Dendritic cell treated with granulocyte-macrophage colony-stimulating factor and Interleukin-4, amounts not matched to agents 40 ng/mL and 50 ng/mL, for 4 days (primary cell): Measurements from ENCODE around the gene IQCF5.
"Not testable (repeated sequence)": the region's sequence is repeated elsewhere in the genome, so short reads cannot be mapped to it uniquely, and the experiment has no call there.

Source experiments
- H3K27ac Mint-ChIP-seq: one replicate; pipeline ENCODE4 v1.8.0; 2022; ENCODE audit warnings: mild to moderate bottlenecking, mixed read lengths
- H3K27me3 Mint-ChIP-seq: one replicate; pipeline ENCODE4 v1.8.0; 2022; ENCODE audit warnings: mild to moderate bottlenecking, mixed read lengths
- H3K36me3 Mint-ChIP-seq: one replicate; pipeline ENCODE4 v1.8.0; 2022; ENCODE audit warnings: low read depth, mixed read lengths
- H3K4me1 Mint-ChIP-seq: one replicate; pipeline ENCODE4 v1.8.0; 2022; ENCODE audit warnings: low read depth, mixed read lengths
- H3K4me3 Mint-ChIP-seq: one replicate; pipeline ENCODE4 v1.8.0; 2022; ENCODE audit warnings: mild to moderate bottlenecking, moderate library complexity, mixed read lengths
- H3K9me3 Mint-ChIP-seq: one replicate; pipeline ENCODE4 v1.8.0; 2022; ENCODE audit warnings: mixed read lengths
- intact Hi-C: fragments of 100-400 bp; cut with micrococcal nuclease; formaldehyde crosslinking; loops from one replicate; pipeline ENCODE4 v1.15.0; 2022

Gene IQCF5

DNA sequence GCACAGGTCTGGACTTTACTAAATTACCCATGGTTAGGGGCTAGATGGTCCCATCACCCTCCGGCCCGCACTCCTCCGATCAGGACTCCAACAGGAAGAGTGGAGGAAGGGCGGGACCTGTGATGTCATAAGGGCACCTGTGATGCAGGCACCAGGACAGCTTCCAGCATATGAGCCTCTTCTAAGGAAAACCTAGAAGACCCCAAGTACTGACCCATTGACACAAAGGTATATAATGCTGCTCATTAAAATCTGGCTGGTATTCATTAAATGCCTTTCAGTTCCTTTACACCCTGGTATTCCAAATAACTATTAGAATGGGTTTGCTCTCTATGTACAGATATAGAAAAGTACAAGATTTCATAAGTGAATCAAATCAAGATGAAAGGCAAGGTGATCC, at the start of gene IQCF5:
TSS of gene IQCF5 (minus strand) at position 101 of the 400 bp plus-strand sequence. CDS start at position 31, 70 bp downstream.
- Mint-ChIP-seq H3K9me3 (no peaks in the 10 kb centered on the region), H3K27me3 (peaks cover 15% of the 10 kb centered on the region), H3K36me3 (no peaks in the 10 kb centered on the region), H3K27ac (no peak within 1 kb of the TSS), H3K4me1 (no peaks in the 10 kb centered on the region), H3K4me3 (no peak within 1 kb of the TSS)
- intact Hi-C loops, result no loop called here

DNA sequence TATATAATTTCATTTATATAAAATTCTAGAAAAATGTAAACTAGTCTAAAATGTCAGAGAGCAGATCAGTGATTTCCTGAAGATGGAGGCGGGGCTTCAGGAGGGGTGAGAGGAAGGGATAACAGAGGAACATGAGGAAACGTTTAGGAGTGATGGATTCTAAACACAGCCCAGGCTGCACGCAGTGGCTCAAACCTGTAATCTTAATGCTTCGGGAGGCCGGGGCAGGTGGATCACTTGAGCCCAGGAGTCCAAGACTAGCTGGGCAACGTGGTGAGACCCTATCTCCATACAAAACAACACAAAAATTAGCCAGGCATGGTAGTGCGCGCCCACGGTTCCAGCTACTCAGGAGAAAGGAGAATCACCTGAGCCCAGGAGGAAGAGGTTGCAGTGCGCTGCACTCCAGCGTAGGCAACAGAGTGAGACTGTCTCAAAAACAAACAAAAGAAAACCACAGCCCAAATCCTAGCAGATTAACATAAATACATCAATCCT, 45.7 kb upstream of the IQCF5 start:
- H3K4me1 Mint-ChIP-seq, result no peaks in the 10 kb centered on the region
- intact Hi-C loops, result no loop called here
- no peak overlapping the region for H3K4me3 Mint-ChIP-seq
- H3K27ac Mint-ChIP-seq, result no peak overlapping the region
- H3K36me3 Mint-ChIP-seq, result no peaks in the 10 kb centered on the region
- no peaks in the 10 kb centered on the region for H3K9me3 Mint-ChIP-seq
- H3K27me3 Mint-ChIP-seq, result peaks cover 14% of the 10 kb centered on the region

DNA sequence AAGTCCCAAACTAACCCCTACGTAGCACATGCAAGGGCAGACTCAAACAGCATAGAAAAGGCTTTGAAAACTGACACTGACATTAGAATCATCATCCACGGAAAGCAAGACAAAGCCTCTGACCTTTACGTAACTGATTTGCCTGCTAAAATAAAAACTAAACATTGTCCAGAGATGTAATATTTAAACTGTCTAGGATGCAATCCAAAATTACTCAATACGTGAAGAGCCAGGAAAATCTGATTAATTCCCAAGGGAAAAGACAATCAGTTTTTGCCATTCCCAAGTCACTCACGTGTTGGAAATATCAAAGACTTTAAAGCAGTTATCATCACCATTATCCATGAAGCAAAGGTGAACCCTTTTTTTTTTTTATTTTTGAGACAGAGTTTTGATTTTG, 41.0 kb upstream of the IQCF5 start:
- Mint-ChIP-seq H3K4me3 (no peak overlapping the region), H3K9me3 (no peaks in the 10 kb centered on the region), H3K4me1 (no peaks in the 10 kb centered on the region), H3K27ac (no peak overlapping the region), H3K36me3 (no peaks in the 10 kb centered on the region), H3K27me3 (peaks cover 12% of the 10 kb centered on the region)
- intact Hi-C loops, result no loop called here

DNA sequence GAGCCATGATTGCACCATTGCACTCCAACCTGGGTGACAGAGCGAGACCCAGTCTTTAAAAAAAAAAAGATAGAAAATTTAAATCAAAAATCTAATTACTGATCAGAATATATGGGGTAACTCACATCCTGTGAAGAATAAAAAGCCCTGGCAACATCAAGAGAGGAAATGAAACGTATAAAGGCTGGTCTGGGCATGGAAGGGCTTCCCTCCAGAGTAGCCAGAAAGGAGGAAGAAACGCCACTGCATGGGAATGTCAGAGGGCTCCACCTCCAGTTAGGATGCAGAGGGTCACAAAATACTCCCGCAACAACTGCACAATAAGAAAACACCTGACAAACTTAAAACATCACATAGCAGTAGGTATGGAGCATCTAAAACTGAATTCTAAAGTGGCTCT, 32.6 kb upstream of the IQCF5 start:
- Mint-ChIP-seq H3K4me1 (no peaks in the 10 kb centered on the region), H3K36me3 (no peaks in the 10 kb centered on the region), H3K27me3 (peaks cover 9% of the 10 kb centered on the region), H3K27ac (no peak overlapping the region), H3K9me3 (peaks cover 23% of the 10 kb centered on the region), H3K4me3 (no peak overlapping the region)
- intact Hi-C loops, result no loop called here

DNA sequence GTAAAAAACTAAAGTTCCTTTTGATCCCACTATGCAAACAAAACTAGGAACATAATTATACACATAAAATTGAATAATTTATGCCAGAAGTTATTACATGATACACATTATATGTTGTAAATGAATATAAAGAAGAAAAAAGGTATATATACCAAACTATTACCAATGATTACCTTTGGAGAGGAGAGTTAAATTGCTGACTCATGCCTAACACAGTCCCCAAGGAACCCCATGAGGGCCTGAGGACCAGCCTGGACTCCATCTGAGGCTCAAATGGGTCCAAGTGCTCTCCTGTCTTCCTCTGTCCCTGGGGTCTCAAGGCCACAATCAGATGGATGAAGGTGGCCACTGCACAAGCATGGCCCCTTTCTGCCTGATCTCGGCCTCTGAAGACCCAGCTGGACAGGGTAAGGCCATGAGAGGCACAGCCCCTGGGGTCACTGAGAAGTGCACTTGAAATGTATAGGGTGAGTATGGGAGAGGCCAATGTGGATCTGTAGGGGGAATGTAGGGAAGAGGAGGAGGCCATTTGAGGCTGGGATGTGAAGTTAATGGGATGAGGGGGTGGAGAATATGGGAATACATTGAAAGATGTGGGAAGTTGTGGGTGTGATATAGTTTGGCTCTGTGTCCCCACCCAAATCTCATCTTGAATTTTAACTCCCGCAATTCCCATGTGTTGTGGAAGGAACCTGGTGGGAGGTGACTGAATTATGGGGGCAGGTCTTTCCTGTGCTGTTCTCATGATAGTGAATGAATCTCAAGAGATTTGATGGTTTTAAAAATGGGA, 28.8 kb upstream of the IQCF5 start:
- peaks cover 23% of the 10 kb centered on the region for H3K9me3 Mint-ChIP-seq
- H3K27me3 Mint-ChIP-seq, result peaks cover 18% of the 10 kb centered on the region
- intact Hi-C loops, result no loop called here
- H3K27ac Mint-ChIP-seq, result no peak overlapping the region
- H3K4me3 Mint-ChIP-seq, result no peak overlapping the region
- H3K36me3 Mint-ChIP-seq, result no peaks in the 10 kb centered on the region
- H3K4me1 Mint-ChIP-seq, result no peaks in the 10 kb centered on the region

DNA sequence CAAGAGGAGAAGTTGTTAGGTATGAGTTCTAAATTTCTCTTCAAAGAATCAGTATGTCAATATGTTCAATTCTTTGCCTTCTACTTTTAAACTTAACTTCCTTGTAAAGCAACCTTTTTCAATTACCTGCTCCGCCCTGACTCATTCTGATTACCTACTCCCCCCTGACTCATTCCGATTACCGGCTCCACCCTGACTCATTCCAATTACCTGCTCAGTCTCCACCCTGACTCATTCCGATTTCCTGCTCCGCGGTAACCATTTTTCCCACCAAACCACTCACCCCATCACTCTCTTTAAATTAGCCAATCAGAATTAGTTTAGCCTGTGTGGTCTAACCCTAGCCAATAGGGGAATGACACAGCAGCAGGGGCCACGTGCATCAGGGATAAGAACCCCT, 27.0 kb upstream of the IQCF5 start:
- H3K27me3 Mint-ChIP-seq, result peaks cover 25% of the 10 kb centered on the region
- H3K36me3 Mint-ChIP-seq, intact Hi-C loops, H3K4me3 Mint-ChIP-seq, H3K27ac Mint-ChIP-seq, H3K4me1 Mint-ChIP-seq: not testable (repeated sequence)
- peaks cover 20% of the 10 kb centered on the region for H3K9me3 Mint-ChIP-seq

DNA sequence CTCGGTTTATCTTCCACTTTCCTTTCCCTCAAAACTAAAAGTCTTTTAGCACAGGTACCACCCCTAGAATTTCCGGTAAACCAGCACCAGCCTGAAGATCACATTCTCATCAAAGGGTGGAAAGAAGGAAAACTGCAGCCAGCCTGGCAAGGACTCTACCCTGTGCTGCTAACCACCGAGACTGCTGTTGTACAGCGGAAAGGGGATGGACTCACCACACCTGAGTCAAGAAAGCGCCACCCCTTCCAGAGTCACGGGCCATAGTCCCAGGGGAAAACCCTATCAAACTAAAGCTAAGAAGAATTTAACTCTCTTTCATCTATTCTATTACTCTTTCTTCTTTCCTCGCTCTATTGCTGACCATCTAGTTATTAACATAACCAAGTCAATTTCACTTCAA, 24.6 kb upstream of the IQCF5 start:
- H3K4me1 Mint-ChIP-seq, H3K27ac Mint-ChIP-seq, H3K36me3 Mint-ChIP-seq, H3K4me3 Mint-ChIP-seq, intact Hi-C loops: not testable (repeated sequence)
- peaks cover 12% of the 10 kb centered on the region for H3K9me3 Mint-ChIP-seq
- H3K27me3 Mint-ChIP-seq, result peaks cover 40% of the 10 kb centered on the region

DNA sequence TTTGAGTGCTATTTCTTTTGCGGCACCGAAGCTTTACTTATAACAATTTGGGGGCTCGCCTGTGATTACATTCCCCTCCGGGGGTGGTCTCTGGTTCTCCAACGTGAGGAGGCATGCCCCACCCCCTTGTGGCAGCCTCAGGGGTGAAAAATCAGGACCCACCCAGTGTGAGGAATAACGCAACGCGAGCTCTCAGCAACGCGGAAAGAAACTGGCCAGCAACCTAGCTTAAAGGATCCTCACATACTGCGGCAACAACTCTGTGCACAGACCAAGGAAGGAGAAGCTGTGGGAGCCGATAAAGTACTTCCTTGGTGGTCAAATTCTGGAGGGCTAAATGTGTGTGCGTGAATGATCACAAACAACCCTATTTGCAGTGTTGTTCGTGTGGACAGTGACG, 22.0 kb upstream of the IQCF5 start:
- intact Hi-C loops, result no loop called here
- H3K27ac Mint-ChIP-seq, result no peak overlapping the region
- H3K9me3 Mint-ChIP-seq, result no peaks in the 10 kb centered on the region
- peaks cover 41% of the 10 kb centered on the region for H3K27me3 Mint-ChIP-seq
- no peak overlapping the region for H3K4me3 Mint-ChIP-seq
- H3K4me1 Mint-ChIP-seq, result no peaks in the 10 kb centered on the region
- no peaks in the 10 kb centered on the region for H3K36me3 Mint-ChIP-seq

DNA sequence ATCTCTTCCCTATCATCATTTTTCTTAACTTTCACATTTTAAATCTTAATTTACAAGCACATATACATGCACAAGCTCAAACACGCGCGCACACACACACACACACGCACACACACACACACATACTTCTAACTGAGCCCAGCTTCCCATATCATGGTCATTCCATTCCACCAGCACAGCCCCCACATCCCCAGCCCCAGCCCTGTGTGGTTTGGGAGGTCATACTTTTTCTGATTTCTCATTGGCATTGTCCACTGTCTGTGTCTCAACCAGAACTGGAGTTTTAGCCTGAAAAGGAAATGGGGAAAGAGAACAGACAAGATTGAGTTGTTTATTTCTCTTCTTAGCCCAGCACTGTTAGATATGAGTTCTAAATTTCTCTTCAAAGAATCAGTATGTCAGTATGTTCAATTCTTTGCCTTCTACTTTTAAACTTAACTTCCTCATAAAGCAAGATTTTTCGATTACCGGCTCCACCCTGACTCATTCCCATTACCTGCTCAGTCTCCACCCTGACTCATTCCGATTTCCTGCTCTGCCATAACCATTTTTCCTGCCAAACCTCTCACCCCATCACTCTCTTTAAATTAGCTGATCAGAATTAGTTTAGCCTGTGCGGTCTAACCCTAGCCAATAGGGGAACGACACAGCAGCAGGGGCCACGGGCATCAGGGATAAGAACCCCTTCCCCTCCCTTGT, 21.4 kb upstream of the IQCF5 start:
- no peaks in the 10 kb centered on the region for H3K36me3 Mint-ChIP-seq
- H3K27ac Mint-ChIP-seq, result no peak overlapping the region
- H3K9me3 Mint-ChIP-seq, result no peaks in the 10 kb centered on the region
- intact Hi-C loops, result no loop called here
- no peaks in the 10 kb centered on the region for H3K4me1 Mint-ChIP-seq
- peaks cover 46% of the 10 kb centered on the region for H3K27me3 Mint-ChIP-seq
- H3K4me3 Mint-ChIP-seq, result no peak overlapping the region

DNA sequence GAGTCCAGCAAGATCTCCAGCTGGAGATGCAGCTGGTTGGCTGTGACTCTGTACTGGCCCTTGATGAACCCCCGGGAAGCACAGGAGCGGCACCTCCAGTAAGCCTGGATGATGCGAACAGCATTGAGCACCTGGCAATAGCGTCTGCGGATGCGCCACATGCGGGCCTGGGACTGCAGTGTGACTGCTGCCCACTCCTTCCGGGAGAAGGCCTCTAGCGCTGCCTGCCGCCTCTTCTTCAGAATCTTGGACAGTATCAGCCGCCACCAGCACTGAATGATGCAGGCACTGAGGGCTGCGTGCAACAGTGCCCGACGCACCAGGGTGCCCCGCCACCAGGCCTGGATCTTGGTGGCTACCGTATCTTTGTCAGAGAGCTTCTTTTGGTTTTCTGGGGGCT, 19.5 kb upstream of the IQCF5 start:
- Mint-ChIP-seq H3K27ac (no peak overlapping the region), H3K4me1 (no peaks in the 10 kb centered on the region), H3K9me3 (no peaks in the 10 kb centered on the region), H3K36me3 (no peaks in the 10 kb centered on the region), H3K27me3 (peaks cover 46% of the 10 kb centered on the region), H3K4me3 (no peak overlapping the region)
- intact Hi-C loops, result no loop called here

DNA sequence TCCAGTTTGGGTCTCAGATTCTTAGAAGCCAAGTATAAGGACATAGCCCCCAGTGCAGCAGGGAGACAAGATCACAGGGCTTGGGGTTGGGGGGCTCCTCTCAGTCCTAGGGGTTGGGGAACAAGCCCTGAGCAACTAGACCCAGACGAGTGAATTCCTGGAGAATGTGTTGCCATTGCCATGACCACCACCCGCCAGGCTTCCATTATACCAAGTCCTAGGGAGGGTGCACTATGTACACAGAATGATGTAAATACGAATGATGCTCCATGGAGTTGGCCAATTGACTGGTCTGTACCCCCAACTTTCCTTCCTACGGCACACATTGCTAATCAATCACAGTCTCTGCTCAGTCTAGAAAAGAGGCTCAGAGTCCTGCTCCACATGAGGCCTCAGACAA, 19.0 kb upstream of the IQCF5 start:
- Mint-ChIP-seq H3K27ac (no peak overlapping the region), H3K4me1 (no peaks in the 10 kb centered on the region), H3K27me3 (peaks cover 45% of the 10 kb centered on the region), H3K36me3 (no peaks in the 10 kb centered on the region), H3K9me3 (no peaks in the 10 kb centered on the region), H3K4me3 (no peak overlapping the region)
- intact Hi-C loops, result no loop called here

DNA sequence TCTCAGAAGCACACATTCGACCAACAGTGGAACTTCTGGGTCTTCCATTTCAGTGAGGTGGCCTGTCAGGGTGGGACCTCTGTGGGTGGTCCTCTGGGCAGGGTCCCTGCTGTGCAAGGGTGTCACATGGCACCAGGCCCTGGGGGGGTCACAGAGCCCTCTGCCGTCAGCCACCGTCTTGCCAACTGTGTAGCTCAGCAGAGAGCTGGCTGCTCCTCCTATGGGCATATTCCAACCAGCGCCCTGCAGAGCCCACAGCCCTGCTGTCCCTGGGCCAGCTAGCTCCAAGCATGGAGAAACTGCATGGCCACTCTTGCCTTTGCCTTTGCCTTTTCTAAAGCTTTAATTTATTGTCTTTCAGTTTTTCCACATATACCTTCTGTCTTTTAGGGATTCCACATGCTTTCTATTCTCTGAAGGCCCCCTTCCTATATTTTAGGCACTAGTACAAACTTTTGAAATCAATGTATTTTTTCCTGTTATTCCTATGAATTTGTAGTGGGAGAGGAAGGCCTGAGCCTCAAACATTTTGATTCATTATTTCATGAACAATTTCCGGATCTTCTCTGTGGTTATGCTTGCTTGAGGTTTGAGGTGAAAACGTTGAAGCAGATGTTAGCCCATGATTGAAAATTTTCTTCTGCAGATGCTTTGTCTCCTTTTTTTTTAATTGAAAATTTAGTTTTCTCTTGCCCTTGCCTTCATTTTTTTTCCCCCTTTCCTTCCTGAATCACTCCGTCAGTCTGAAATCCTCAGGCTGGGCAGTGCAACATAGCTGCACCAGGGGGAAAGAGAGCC, 16.0 kb upstream of the IQCF5 start:
- no peaks in the 10 kb centered on the region for H3K4me1 Mint-ChIP-seq
- no peak overlapping the region for H3K27ac Mint-ChIP-seq
- peaks cover 35% of the 10 kb centered on the region for H3K27me3 Mint-ChIP-seq
- no peaks in the 10 kb centered on the region for H3K9me3 Mint-ChIP-seq
- intact Hi-C loops, result no loop called here
- no peaks in the 10 kb centered on the region for H3K36me3 Mint-ChIP-seq
- no peak overlapping the region for H3K4me3 Mint-ChIP-seq

DNA sequence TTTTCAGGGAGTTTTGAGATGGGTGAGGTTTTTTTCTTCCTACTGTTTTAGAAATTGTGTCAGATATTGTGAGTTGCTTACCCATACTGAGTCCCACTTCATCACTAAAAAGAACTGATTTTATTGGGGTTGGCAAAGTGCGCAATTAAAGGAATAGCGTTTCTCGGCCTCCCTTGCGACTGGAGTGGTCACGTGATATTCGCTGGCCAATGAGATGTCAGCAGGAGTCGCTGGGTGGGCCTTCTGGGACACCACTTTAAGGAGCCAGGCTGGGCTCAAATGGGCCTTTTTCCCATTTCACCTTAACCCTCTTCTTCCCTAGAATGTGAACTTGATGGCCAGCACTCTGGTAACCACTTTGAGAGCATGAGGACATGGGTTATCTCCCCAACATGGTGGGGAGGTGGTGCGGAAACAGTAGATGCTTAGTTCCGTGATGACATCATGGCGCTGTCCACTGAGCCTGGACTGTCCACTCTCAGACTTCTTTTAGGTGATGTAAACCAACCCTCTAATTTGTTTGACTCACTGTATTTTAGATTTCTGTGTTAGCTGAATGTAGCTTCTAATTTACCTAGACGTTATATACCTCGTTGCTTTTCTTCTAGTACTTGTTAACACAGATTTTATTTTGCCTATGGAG, 13.2 kb upstream of the IQCF5 start:
- Mint-ChIP-seq H3K27ac (no peak overlapping the region), H3K4me3 (no peak overlapping the region), H3K4me1 (no peaks in the 10 kb centered on the region), H3K9me3 (no peaks in the 10 kb centered on the region), H3K27me3 (peaks cover 31% of the 10 kb centered on the region), H3K36me3 (no peaks in the 10 kb centered on the region)
- intact Hi-C loops, result no loop called here

DNA sequence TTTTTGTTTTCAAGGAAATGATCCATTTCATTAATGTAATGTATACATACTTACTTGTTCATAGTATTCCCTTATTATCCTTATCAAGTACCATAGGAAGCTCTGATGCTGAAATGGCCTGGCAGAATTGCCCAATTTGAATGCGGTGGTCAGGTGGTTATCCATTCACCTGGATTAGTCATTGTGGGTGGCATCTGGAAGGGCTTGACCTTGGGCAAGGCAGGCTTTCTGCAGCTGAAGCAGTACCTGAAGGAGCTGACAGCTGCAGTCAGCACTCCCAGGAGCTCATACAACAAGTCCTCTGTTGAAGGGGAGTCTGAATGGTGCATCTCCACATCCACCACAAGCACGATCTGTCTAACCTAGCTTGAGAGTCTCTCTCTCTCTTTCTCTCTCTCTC, 12.2 kb upstream of the IQCF5 start:
- Mint-ChIP-seq H3K4me1 (no peaks in the 10 kb centered on the region), H3K27ac (no peak overlapping the region), H3K4me3 (no peak overlapping the region), H3K36me3 (no peaks in the 10 kb centered on the region), H3K27me3 (peaks cover 27% of the 10 kb centered on the region), H3K9me3 (no peaks in the 10 kb centered on the region)
- intact Hi-C loops, result no loop called here
